C4-2B (cell line): ENCODE data around the gene SGMS1.
"Not testable (repeated sequence)": the region's sequence is repeated elsewhere in the genome, so short reads cannot be mapped to it uniquely, and the experiment has no call there.

ENCODE experiments used
- CTCF ChIP-seq: fragments of 450-650 bp; conservative IDR thresholded peaks from 2 replicates; pipeline ENCODE4 v1.5.1; 2017; ENCODE audit warnings: mild to moderate bottlenecking
- ZFX ChIP-seq: fragments of 450-650 bp; IDR thresholded peaks from 2 replicates; pipeline ENCODE4 v1.6.1; 2017

GRCh38 chr10:50549186-50549585 lies 74.6 kb downstream of the SGMS1 start:
- not testable (repeated sequence) for TF ChIP-seq CTCF, ZFX
